Neutrophil (primary cell): ENCODE data around the gene ZNHIT3.

Source experiments
- H3K27ac ChIP-seq: fragments of 200-600 bp; sonication (generic); 2 replicates; pipeline ENCODE4 v1.5.1; 2016; ENCODE audit warnings: mild to moderate bottlenecking, moderate library complexity
- H3K27me3 ChIP-seq: fragments of 200-600 bp; sonication (generic); 2 replicates; pipeline ENCODE4 v1.6.0; 2016; ENCODE audit warnings: mild to moderate bottlenecking
- H3K36me3 ChIP-seq: fragments of 200-600 bp; sonication (generic); 2 replicates; pipeline ENCODE4 v1.5.1; 2017
- H3K4me1 ChIP-seq, 2 experiments: fragments of 200-600 bp in 1 of 2; sonication (generic) in 1 of 2; 1 replicate in 1 of 2; 2 replicates in 1 of 2; pipeline versions ENCODE4 v1.5.1 to v1.6.1; 2013 to 2016; ENCODE audit warnings: low read depth in 1 of 2, low read length in 1 of 2, mild to moderate bottlenecking in 1 of 2, moderate library complexity in 1 of 2; ENCODE audit not compliant: control insufficient read depth in 1 of 2, insufficient read depth in 1 of 2
- H3K4me3 ChIP-seq, 2 experiments: fragments of 200-600 bp in 1 of 2; sonication (generic) in 1 of 2; 1 replicate in 1 of 2; 2 replicates in 1 of 2; pipeline ENCODE4 v1.5.1; 2013 to 2016; ENCODE audit warnings: low read depth in 1 of 2, low read length in 1 of 2, mild to moderate bottlenecking in 1 of 2, moderate library complexity in 1 of 2
- H3K9me3 ChIP-seq: fragments of 200-600 bp; sonication (generic); 2 replicates; pipeline ENCODE4 v1.5.1; 2016
- TF ChIP-seq, protein P1 (sequence below): fragments of 200-600 bp; sonication (generic); IDR thresholded peaks from 2 replicates; pipeline ENCODE4 v1.5.1; 2016; ENCODE audit warnings: antibody characterized with exemption

The ZNHIT3 gene

DNA sequence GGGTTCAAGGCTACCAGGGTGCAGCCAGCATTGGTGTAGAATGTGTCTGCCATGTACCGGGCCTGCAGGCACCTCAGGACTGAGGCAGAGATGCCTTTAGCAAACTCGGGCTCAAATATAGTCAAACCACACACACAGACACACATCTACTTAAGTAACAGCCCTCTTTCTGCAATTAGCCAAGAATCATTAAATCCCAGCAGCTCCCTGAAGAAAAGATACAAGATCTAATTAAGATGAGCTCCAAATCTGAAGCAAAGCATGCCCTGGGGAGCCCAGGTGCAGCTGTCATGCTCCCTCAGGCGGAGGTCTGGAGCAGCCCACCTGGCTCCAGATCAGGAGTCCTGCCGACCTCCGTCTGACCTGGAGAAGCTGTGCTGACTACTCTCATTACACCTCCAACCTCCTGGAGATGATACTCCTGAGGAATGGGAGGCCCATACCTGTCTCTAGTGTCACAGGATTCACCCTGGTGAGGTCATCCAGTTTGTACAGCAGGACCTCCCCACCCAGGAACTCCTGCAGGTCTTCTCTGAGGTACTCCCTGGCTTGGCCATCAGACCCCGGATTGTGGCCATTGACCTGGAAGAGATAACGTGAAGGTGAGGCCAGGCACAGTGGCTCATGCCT, 41.3 kb downstream of the ZNHIT3 start:
- Histone ChIP-seq H3K4me3 (no peak overlapping the region), H3K4me1 (peaks cover 6 to 7% of the 10 kb centered on the region in 2 experiments), H3K27me3 (no peaks in the 10 kb centered on the region), H3K27ac (no peak overlapping the region), H3K9me3 (no peaks in the 10 kb centered on the region), H3K36me3 (peaks cover 35% of the 10 kb centered on the region)
- TF ChIP-seq, protein P1, sequence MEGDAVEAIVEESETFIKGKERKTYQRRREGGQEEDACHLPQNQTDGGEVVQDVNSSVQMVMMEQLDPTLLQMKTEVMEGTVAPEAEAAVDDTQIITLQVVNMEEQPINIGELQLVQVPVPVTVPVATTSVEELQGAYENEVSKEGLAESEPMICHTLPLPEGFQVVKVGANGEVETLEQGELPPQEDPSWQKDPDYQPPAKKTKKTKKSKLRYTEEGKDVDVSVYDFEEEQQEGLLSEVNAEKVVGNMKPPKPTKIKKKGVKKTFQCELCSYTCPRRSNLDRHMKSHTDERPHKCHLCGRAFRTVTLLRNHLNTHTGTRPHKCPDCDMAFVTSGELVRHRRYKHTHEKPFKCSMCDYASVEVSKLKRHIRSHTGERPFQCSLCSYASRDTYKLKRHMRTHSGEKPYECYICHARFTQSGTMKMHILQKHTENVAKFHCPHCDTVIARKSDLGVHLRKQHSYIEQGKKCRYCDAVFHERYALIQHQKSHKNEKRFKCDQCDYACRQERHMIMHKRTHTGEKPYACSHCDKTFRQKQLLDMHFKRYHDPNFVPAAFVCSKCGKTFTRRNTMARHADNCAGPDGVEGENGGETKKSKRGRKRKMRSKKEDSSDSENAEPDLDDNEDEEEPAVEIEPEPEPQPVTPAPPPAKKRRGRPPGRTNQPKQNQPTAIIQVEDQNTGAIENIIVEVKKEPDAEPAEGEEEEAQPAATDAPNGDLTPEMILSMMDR: no peak

DNA sequence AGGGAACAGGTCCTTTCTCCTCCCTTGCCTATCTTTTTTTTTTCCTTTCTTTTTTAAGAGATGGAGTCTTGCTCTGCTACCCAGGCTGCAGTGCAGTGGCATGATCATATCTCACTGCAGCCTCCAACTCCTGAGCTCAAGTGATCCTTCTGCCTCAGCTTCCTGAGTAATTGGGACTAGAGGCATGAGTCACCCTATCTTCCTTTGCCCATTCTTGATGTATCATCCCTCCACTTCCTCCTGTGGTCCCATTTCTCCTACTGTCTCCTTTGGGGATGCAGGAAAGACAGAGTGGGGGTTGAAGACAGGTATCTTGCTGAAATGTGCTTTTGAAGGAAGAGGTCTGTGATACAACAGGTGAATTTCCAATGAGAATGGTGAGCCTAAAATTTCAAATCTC, 42.6 kb downstream of the ZNHIT3 start:
- H3K27me3 ChIP-seq: no peaks in the 10 kb centered on the region
- TF ChIP-seq, protein P1: no peak
- no peaks in the 10 kb centered on the region for H3K9me3 ChIP-seq
- peaks cover 7 to 9% of the 10 kb centered on the region in 2 experiments for H3K4me1 ChIP-seq
- H3K4me3 ChIP-seq: no peak overlapping the region
- no peak overlapping the region for H3K27ac ChIP-seq
- peaks cover 33% of the 10 kb centered on the region for H3K36me3 ChIP-seq

DNA sequence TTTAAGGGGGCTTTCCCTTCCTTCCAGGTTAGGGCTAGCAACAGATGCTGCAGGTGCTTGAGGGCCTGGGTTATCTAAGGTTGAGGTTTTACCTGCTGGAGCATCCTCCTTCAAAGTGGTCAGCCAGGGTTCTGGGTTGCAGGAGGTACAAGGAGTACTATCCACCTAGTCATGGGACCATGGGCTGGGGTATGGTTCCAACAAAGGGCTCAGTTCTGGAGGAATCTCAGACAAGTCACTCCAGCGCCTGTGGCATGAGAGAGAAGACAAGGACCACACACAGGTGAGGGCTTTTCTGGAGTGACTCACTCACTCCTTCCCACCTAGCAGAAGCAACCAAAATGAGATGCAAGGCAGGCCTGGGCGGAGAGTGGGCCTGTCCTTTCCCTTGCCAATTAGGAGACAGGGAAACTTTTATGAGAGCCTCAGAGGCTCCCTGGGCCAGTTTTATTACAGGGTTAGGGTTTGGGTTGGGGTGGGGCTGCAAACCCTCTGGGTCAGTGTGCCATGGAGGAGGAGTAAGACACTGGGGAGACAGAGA, 46.0 kb downstream of the ZNHIT3 start:
- H3K36me3 ChIP-seq: peaks cover 6% of the 10 kb centered on the region
- no peaks in the 10 kb centered on the region for H3K27me3 ChIP-seq
- H3K4me3 ChIP-seq: no peak overlapping the region
- no peaks in the 10 kb centered on the region for H3K9me3 ChIP-seq
- TF ChIP-seq, protein P1: no peak
- peaks cover 22% of the 10 kb centered on the region in 2 experiments for H3K4me1 ChIP-seq
- H3K27ac ChIP-seq: no peak overlapping the region

DNA sequence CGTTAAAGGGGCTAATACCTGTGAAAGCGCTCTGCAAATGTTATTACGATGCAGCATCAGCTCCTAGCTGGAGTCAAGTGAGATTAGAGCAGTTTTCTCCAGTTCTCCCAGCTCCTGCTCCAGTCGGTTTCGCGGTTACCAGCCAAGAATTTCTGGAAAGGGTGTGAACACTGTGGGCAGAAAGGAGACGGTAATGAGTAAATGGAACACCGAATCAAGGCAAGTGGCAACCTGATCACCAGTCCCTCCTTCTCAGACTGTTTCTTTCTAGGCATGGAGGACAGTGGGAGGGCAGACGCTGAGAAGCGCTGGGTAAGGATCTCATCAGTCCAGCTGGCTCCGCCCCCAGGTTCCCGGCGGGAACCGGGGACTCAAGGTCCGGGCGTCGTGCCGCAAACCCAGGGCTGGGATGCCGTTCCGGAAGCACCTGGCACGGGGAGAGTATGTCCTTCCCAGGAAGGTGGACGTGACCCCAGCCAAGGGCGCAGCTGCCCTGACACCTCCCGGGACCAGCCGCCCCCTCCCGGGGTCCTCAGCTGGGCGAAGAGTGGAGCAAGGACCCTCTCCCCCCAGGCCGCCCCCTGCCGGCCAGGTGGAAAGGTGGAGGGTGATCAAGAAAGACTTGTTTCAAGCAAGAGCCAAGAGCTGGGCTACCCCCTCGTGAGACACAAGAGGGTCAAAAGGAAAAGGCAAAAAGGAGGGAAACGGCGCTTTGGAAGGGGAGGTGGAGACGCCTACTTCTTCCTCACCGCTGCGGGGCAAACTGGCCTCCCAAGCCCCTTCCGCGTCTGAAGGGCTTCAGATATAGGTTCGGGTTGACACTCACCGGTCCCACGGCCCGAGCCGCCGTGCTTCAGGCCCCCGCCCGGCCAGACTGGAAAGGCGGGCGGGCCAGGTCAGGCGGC, 47.7 kb downstream of the ZNHIT3 start:
- H3K36me3 ChIP-seq: no peaks in the 10 kb centered on the region
- TF ChIP-seq, protein P1: peak; percentile 47
- H3K4me3 ChIP-seq: peak overlapping the region; percentile 99
- H3K9me3 ChIP-seq: no peaks in the 10 kb centered on the region
- H3K4me1 ChIP-seq: peaks cover 22% of the 10 kb centered on the region in 2 experiments
- no peaks in the 10 kb centered on the region for H3K27me3 ChIP-seq
- H3K27ac ChIP-seq: peak overlapping the region; percentile 90

DNA sequence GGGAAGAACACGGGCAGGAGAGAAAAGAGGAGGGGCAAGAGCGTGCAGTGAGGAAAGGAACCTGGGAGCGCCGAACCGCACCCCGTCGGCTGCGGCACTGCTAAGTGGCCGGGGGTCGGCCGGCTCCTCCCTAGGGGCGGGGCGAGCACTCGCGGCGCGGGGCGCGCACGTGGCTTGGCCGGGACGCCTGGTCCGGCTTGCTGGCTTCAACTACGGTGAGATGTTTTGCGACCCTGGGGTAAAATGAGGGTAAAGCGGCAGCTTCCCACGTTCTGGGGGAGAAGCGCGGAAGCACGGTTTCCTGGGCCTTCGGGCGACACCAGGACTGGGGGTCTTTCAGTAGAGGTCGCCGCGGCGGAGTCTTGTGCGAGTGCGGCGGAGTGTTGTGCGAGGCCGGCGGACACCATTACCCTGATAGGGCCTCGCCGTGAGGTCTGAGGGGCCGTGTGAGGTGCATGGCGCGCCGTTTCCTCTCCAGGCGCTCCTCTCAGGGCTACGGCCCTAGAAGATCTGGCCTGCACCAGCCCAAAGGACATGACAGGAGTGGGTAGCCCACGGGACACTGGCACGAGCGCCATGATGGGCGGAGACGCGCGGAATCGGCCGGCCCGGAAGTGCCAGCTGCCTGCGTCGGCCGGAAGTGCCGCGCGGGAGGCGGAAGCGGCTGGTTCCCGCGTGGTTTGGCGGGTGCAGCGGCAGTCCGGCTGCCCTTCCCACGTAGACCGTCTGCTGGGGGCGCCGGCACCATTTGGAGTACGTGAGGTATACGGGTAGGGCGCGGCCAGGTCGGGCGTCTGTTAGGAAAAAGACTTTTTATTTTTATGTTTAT, 48.6 kb downstream of the ZNHIT3 start, which contains the start of the genes MYO19 and PIGW:
Gene MYO19, minus strand, starts transcription at position 29 of the 829 bp plus-strand sequence. CDS start 2,330 bp downstream, outside the sequence.
Gene PIGW, plus strand, starts transcription at position 148 of the 829 bp plus-strand sequence. CDS start 2,115 bp downstream, outside the sequence.
- no peaks in the 10 kb centered on the region for H3K36me3 ChIP-seq
- peaks cover 22% of the 10 kb centered on the region in 2 experiments for H3K4me1 ChIP-seq
- H3K4me3 ChIP-seq: peak within 1 kb of the TSS; percentile 99
- H3K27me3 ChIP-seq: no peaks in the 10 kb centered on the region
- H3K9me3 ChIP-seq: no peaks in the 10 kb centered on the region
- peak within 1 kb of the TSS; percentile 90 for H3K27ac ChIP-seq
- TF ChIP-seq, protein P1: peak; percentile 60
